Measurements from ENCODE around the gene KMT5B. TPM values are rescaled to one million over a fixed set of nuclear protein-coding genes. Genes with fewer than 3 reads are reported as not detected.

The KMT5B gene
- total RNA-seq, 4 donors from 2014 or later = 35.1 to 75.6 (median 39.8) TPM

DNA sequence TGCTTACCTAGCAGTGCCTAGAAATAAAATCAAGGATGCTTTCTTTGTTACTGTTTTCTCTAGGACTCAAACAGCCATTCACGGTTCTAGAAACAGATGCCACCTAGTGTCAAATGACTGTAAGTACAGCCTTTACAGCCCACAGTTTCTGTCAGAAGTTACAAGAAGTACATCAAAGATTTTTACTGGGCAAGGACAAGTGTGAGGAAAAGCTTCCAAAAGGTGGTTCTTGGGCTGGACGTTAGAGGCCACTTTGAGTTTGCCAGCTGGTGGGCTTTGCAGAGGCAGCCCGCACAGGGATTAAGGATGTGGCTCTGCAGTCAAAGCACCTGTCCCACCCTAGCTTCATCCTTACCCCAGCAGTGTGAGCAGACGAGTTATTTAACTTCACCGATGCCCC, 6.9 kb downstream of the KMT5B start:
- peak overlapping the region in 3 of 4 donors; percentile 15 to 59 (median 35) for H3K27ac ChIP-seq
- 17 to 25% methylated on average over 4 to 5 of the region's 5 CpGs for WGBS, 2 donors (ENCODE audit: low coverage in 1 of 2)
- no peak for ATAC-seq
- H3K4me3 ChIP-seq = no peak overlapping the region
- H3K4me1 ChIP-seq = peaks cover 10 to 95% (median 19%) of the 10 kb centered on the region in 3 donors
- H3K9me3 ChIP-seq = no peaks in the 10 kb centered on the region
- TF ChIP-seq, protein P1, sequence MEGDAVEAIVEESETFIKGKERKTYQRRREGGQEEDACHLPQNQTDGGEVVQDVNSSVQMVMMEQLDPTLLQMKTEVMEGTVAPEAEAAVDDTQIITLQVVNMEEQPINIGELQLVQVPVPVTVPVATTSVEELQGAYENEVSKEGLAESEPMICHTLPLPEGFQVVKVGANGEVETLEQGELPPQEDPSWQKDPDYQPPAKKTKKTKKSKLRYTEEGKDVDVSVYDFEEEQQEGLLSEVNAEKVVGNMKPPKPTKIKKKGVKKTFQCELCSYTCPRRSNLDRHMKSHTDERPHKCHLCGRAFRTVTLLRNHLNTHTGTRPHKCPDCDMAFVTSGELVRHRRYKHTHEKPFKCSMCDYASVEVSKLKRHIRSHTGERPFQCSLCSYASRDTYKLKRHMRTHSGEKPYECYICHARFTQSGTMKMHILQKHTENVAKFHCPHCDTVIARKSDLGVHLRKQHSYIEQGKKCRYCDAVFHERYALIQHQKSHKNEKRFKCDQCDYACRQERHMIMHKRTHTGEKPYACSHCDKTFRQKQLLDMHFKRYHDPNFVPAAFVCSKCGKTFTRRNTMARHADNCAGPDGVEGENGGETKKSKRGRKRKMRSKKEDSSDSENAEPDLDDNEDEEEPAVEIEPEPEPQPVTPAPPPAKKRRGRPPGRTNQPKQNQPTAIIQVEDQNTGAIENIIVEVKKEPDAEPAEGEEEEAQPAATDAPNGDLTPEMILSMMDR (IDR thresholded peaks at IDR 0.05) = peak; percentile 80 to 84 (median 80)
- TF ChIP-seq POLR2A (IDR thresholded peaks at IDR 0.05) = no peak
- no peaks in the 10 kb centered on the region for H3K36me3 ChIP-seq
- no peaks in the 10 kb centered on the region for H3K27me3 ChIP-seq

DNA sequence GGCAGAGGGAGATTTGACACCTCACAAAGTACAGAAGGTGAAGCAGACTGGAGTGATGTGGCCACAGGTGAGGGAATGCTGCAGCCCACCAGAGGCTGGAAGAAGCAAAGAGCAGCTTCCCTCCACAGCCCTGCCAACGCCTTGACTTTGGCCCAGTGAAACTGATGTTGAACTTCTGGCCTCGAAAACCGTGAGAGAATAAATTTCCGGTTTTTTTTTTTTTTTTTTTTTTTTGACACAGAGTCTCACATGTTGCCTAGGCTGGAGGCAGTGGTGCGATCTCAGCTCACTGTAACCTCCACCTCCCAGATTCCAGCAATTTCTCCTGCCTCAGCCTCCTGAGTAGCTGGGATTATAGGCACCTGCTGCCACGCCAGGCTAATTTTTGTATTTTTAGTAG, 8.7 kb downstream of the KMT5B start:
- no peaks in the 10 kb centered on the region for H3K36me3 ChIP-seq
- H3K4me3 ChIP-seq = no peak overlapping the region
- no peak overlapping the region for H3K27ac ChIP-seq
- no peaks in the 10 kb centered on the region for H3K27me3 ChIP-seq
- ATAC-seq = no peak
- WGBS, 2 donors (ENCODE audit: low coverage in 1 of 2) = 43 to 55% methylated on average over 4 to 5 of the region's 6 CpGs
- H3K9me3 ChIP-seq = no peaks in the 10 kb centered on the region
- TF ChIP-seq POLR2A (IDR thresholded peaks at IDR 0.05) = no peak
- TF ChIP-seq, protein P1 (IDR thresholded peaks at IDR 0.05) = no peak
- no peak for TF ChIP-seq POLR2AphosphoS5 (IDR thresholded peaks at IDR 0.05)
- no peak for TF ChIP-seq EP300 (IDR thresholded peaks at IDR 0.05)
- H3K4me1 ChIP-seq = peaks cover 11 to 95% (median 22%) of the 10 kb centered on the region in 3 donors

DNA sequence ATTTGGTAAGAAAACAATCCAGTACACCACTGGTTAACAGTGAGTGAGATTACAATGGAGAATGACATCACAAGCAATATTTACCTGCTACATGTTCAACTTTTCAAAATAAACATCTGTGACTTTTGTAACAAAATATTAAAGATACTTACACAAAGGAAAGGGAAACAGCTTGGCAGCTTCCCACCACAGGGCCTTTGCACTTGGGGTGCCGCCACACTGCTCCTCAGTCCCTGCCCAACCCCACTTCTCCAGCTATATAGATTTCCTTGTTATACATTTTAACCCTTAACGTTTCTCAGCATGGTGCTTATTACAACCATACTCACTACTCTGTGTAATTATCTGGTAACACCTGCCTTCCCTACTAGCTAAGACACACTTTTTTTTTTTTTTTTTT, 10.9 kb downstream of the KMT5B start:
- peaks cover 11 to 92% (median 16%) of the 10 kb centered on the region in 3 donors for H3K4me1 ChIP-seq
- H3K4me3 ChIP-seq = no peak overlapping the region
- H3K9me3 ChIP-seq = no peaks in the 10 kb centered on the region
- H3K36me3 ChIP-seq = no peaks in the 10 kb centered on the region
- 69 to 85% methylated on average over 2 of the region's 2 CpGs for WGBS, 2 donors (ENCODE audit: low coverage in 1 of 2)
- H3K27ac ChIP-seq = no peak overlapping the region
- H3K27me3 ChIP-seq = no peaks in the 10 kb centered on the region
- no peak for ATAC-seq
- no peak for TF ChIP-seq POLR2A (IDR thresholded peaks at IDR 0.05)
- no peak for TF ChIP-seq EP300 (IDR thresholded peaks at IDR 0.05)
- TF ChIP-seq POLR2AphosphoS5 (IDR thresholded peaks at IDR 0.05) = no peak
- TF ChIP-seq, protein P1 (IDR thresholded peaks at IDR 0.05) = no peak

DNA sequence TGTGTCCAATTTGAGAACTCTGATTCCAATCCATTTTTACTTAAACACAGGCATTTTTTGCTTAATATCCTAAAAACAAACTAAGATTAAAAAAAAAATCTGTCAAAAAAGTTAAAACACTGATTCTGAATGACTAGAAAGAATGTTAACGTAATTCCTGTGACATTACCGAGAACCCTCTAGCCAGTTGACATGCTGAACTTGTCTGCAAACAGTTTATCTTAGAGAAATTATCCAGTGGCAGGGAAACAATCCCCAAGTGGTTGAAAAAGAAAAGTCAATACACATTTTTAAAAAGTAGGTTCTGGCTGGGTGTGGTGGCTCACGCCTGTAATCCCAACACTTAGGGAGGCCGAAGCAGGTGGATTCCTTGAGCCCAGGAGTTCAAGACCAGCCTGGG, 11.6 kb downstream of the KMT5B start:
- H3K36me3 ChIP-seq = no peaks in the 10 kb centered on the region
- no peaks in the 10 kb centered on the region for H3K9me3 ChIP-seq
- no peak for TF ChIP-seq EP300 (IDR thresholded peaks at IDR 0.05)
- TF ChIP-seq, protein P1 (IDR thresholded peaks at IDR 0.05) = no peak
- no peak for TF ChIP-seq POLR2AphosphoS5 (IDR thresholded peaks at IDR 0.05)
- no peak for TF ChIP-seq POLR2A (IDR thresholded peaks at IDR 0.05)
- H3K4me3 ChIP-seq = no peak overlapping the region
- H3K27me3 ChIP-seq = no peaks in the 10 kb centered on the region
- ATAC-seq = no peak
- 30 to 68% methylated on average over 2 to 4 of the region's 4 CpGs for WGBS, 2 donors (ENCODE audit: low coverage in 1 of 2)
- peak overlapping the region in 1 of 4 donors; percentile 1 for H3K27ac ChIP-seq
- H3K4me1 ChIP-seq = peaks cover 10 to 86% (median 16%) of the 10 kb centered on the region in 3 donors

DNA sequence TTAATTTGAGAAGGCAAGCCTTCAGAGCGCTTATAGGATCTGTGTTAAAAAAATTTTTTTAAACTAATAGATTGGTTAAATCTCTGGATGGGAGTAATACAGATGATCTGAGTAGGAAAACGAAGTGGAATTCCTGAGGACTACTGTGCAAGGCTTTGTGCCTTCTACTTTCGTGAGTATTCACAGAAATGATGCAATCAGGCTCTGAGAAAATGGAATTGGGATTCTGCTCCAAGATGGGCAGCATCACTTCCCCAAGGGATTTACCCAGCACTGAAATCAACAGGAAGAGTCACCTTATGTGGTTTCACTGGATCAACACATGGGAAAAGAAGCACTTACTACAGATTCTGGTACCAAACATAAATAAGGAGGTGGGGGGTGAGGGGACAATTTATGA, 12.5 kb downstream of the KMT5B start:
- Histone ChIP-seq H3K27ac (peak overlapping the region in 2 of 4 donors; percentile 20 to 31), H3K9me3 (no peaks in the 10 kb centered on the region), H3K4me1 (peaks cover 7 to 86% (median 13%) of the 10 kb centered on the region in 3 donors), H3K4me3 (no peak overlapping the region), H3K36me3 (no peaks in the 10 kb centered on the region), H3K27me3 (no peaks in the 10 kb centered on the region)
- WGBS, 2 donors (ENCODE audit: low coverage in 1 of 2) = 36 to 42% methylated on average over 3 of the region's 3 CpGs
- ATAC-seq = peak; percentile 61
- TF ChIP-seq POLR2A (IDR thresholded peaks at IDR 0.05) (no peak), POLR2AphosphoS5 (IDR thresholded peaks at IDR 0.05) (peak; percentile 54)

All from gastroesophageal sphincter (tissue), 4 donors.